Activated naive CD4-positive, alpha-beta T cell treated with anti-CD3 and anti-CD28 coated beads, Interleukin-2, amount 10 ng/mL, durations not matched to agents 7 days and 5 days (primary cell): ENCODE measurements around the gene IPO11.
A peak's percentile ranks its signal among the peaks of the same experiment; 100 is the strongest.

Experiments used
- CTCF ChIA-PET: fragments of 350-600 bp; sonication (Branson Sonifier 250); formaldehyde crosslinking; loops from one replicate; lab custom pipeline; 2021; ENCODE audit warnings: antibody characterized with exemption; lab: Charles Lee
- DNase-seq: peaks from one replicate; pipeline ENCODE4 v3.0.0-alpha.2; 2020
- H3K27ac Mint-ChIP-seq: one replicate; pipeline ENCODE4 v1.8.0; 2021; ENCODE audit warnings: mild to moderate bottlenecking, moderate library complexity, mixed read lengths
- H3K27me3 Mint-ChIP-seq: one replicate; pipeline ENCODE4 v1.8.0; 2021; ENCODE audit warnings: mild to moderate bottlenecking, mixed read lengths
- H3K36me3 Mint-ChIP-seq: one replicate; pipeline ENCODE4 v1.8.0; 2021; ENCODE audit warnings: mixed read lengths
- H3K4me1 Mint-ChIP-seq: one replicate; pipeline ENCODE4 v1.8.0; 2021; ENCODE audit warnings: mixed read lengths
- H3K4me3 Mint-ChIP-seq: one replicate; pipeline ENCODE4 v1.8.0; 2021; ENCODE audit warnings: mild to moderate bottlenecking, moderate library complexity, mixed read lengths
- H3K9me3 Mint-ChIP-seq: one replicate; pipeline ENCODE4 v1.8.0; 2021; ENCODE audit warnings: mixed read lengths

Gene IPO11

GRCh38 chr5:62577488-62577887 lies 164.9 kb downstream of the IPO11 start:
- H3K9me3 Mint-ChIP-seq: no peaks in the 10 kb centered on the region
- DNase-seq: no peak
- H3K27me3 Mint-ChIP-seq: no peaks in the 10 kb centered on the region
- CTCF ChIA-PET: no interaction called here
- H3K36me3 Mint-ChIP-seq: peaks cover 12% of the 10 kb centered on the region
- H3K4me3 Mint-ChIP-seq: no peak overlapping the region
- peaks cover 28% of the 10 kb centered on the region for H3K4me1 Mint-ChIP-seq
- no peak overlapping the region for H3K27ac Mint-ChIP-seq

GRCh38 chr5:62578540-62578939 lies 166.0 kb downstream of the IPO11 start, which contains the start of gene LRRC70:
TSS of gene LRRC70 (plus strand) at chr5:62578819. CDS start at chr5:62579439, 620 bp downstream.
- peaks cover 28% of the 10 kb centered on the region for H3K4me1 Mint-ChIP-seq
- CTCF ChIA-PET: no interaction called here
- peak within 1 kb of the TSS; percentile 53 for H3K4me3 Mint-ChIP-seq
- DNase-seq: no peak
- H3K9me3 Mint-ChIP-seq: no peaks in the 10 kb centered on the region
- no peaks in the 10 kb centered on the region for H3K27me3 Mint-ChIP-seq
- H3K27ac Mint-ChIP-seq: peak within 1 kb of the TSS; percentile 33
- peaks cover 12% of the 10 kb centered on the region for H3K36me3 Mint-ChIP-seq

- H3K27ac Mint-ChIP-seq: no peak overlapping the region
- peaks cover 13% of the 10 kb centered on the region for H3K36me3 Mint-ChIP-seq
- H3K4me3 Mint-ChIP-seq: no peak overlapping the region
Measured at GRCh38 chr5:62579761-62580160, 167.2 kb downstream of the IPO11 start.

GRCh38 chr5:62581836-62582597 lies 169.5 kb downstream of the IPO11 start:
- no peaks in the 10 kb centered on the region for H3K27me3 Mint-ChIP-seq
- DNase-seq: no peak
- peaks cover 10% of the 10 kb centered on the region for H3K36me3 Mint-ChIP-seq
- CTCF ChIA-PET: interaction anchor here (0.9 kb wide), 1 partner anchor 357 kb away, joined by 3 read pairs; no protein-coding TSS in a partner anchor
- H3K27ac Mint-ChIP-seq: no peak overlapping the region
- no peaks in the 10 kb centered on the region for H3K9me3 Mint-ChIP-seq
- no peak overlapping the region for H3K4me3 Mint-ChIP-seq
- peaks cover 36% of the 10 kb centered on the region for H3K4me1 Mint-ChIP-seq

More at GRCh38 chr5:62579761-62580160, 167.2 kb downstream of the IPO11 start:
- DNase-seq: no peak
- no peaks in the 10 kb centered on the region for H3K9me3 Mint-ChIP-seq
- no peaks in the 10 kb centered on the region for H3K27me3 Mint-ChIP-seq
- CTCF ChIA-PET: no interaction called here
- H3K4me1 Mint-ChIP-seq: peaks cover 30% of the 10 kb centered on the region

- peaks cover 25% of the 10 kb centered on the region for H3K4me1 Mint-ChIP-seq
- DNase-seq: no peak
- no peak overlapping the region for H3K4me3 Mint-ChIP-seq
- no peaks in the 10 kb centered on the region for H3K27me3 Mint-ChIP-seq
- CTCF ChIA-PET: no interaction called here
- H3K27ac Mint-ChIP-seq: no peak overlapping the region
- H3K9me3 Mint-ChIP-seq: no peaks in the 10 kb centered on the region
- H3K36me3 Mint-ChIP-seq: peaks cover 14% of the 10 kb centered on the region
Measured at GRCh38 chr5:62584391-62584790, 171.8 kb downstream of the IPO11 start.

GRCh38 chr5:62585306-62585705 lies 172.7 kb downstream of the IPO11 start:
- no peaks in the 10 kb centered on the region for H3K9me3 Mint-ChIP-seq
- H3K27ac Mint-ChIP-seq: no peak overlapping the region
- H3K27me3 Mint-ChIP-seq: no peaks in the 10 kb centered on the region
- no peak for DNase-seq
- H3K4me1 Mint-ChIP-seq: peaks cover 24% of the 10 kb centered on the region
- no peak overlapping the region for H3K4me3 Mint-ChIP-seq
- H3K36me3 Mint-ChIP-seq: peaks cover 14% of the 10 kb centered on the region
- CTCF ChIA-PET: no interaction called here

GRCh38 chr5:62585751-62586150 lies 173.2 kb downstream of the IPO11 start:
- no peaks in the 10 kb centered on the region for H3K9me3 Mint-ChIP-seq
- H3K27me3 Mint-ChIP-seq: no peaks in the 10 kb centered on the region
- H3K4me3 Mint-ChIP-seq: no peak overlapping the region
- peaks cover 20% of the 10 kb centered on the region for H3K4me1 Mint-ChIP-seq
- CTCF ChIA-PET: no interaction called here
- H3K27ac Mint-ChIP-seq: peak overlapping the region; percentile 26
- H3K36me3 Mint-ChIP-seq: peaks cover 9% of the 10 kb centered on the region
- no peak for DNase-seq

GRCh38 chr5:62587737-62588136 lies 175.2 kb downstream of the IPO11 start:
- CTCF ChIA-PET: no interaction called here

GRCh38 chr5:62588668-62589067 lies 176.1 kb downstream of the IPO11 start:
- Mint-ChIP-seq H3K27me3 (no peaks in the 10 kb centered on the region), H3K4me1 (peaks cover 14% of the 10 kb centered on the region), H3K27ac (no peak overlapping the region), H3K9me3 (no peaks in the 10 kb centered on the region), H3K36me3 (peaks cover 24% of the 10 kb centered on the region), H3K4me3 (no peak overlapping the region)
- DNase-seq: no peak
- CTCF ChIA-PET: no interaction called here

More at GRCh38 chr5:62587737-62588136, 175.2 kb downstream of the IPO11 start:
- DNase-seq: no peak
- no peaks in the 10 kb centered on the region for H3K9me3 Mint-ChIP-seq
- no peak overlapping the region for H3K4me3 Mint-ChIP-seq
- H3K36me3 Mint-ChIP-seq: peaks cover 18% of the 10 kb centered on the region
- H3K4me1 Mint-ChIP-seq: peaks cover 14% of the 10 kb centered on the region
- H3K27ac Mint-ChIP-seq: no peak overlapping the region
- H3K27me3 Mint-ChIP-seq: no peaks in the 10 kb centered on the region

GRCh38 chr5:62589504-62589903 lies 176.9 kb downstream of the IPO11 start:
- Mint-ChIP-seq H3K27me3 (no peaks in the 10 kb centered on the region), H3K27ac (no peak overlapping the region), H3K36me3 (peaks cover 23% of the 10 kb centered on the region), H3K9me3 (no peaks in the 10 kb centered on the region), H3K4me3 (no peak overlapping the region), H3K4me1 (peaks cover 12% of the 10 kb centered on the region)
- no peak for DNase-seq
- CTCF ChIA-PET: no interaction called here

- H3K36me3 Mint-ChIP-seq: peaks cover 21% of the 10 kb centered on the region
- no peak for DNase-seq
- H3K9me3 Mint-ChIP-seq: no peaks in the 10 kb centered on the region
- H3K4me3 Mint-ChIP-seq: no peak overlapping the region
- CTCF ChIA-PET: no interaction called here
- peaks cover 6% of the 10 kb centered on the region for H3K4me1 Mint-ChIP-seq
- no peak overlapping the region for H3K27ac Mint-ChIP-seq
- H3K27me3 Mint-ChIP-seq: no peaks in the 10 kb centered on the region
Measured at GRCh38 chr5:62590387-62590786, 177.8 kb downstream of the IPO11 start.

- no peak for DNase-seq
- H3K9me3 Mint-ChIP-seq: no peaks in the 10 kb centered on the region
- no peaks in the 10 kb centered on the region for H3K27me3 Mint-ChIP-seq
- CTCF ChIA-PET: no interaction called here
- no peak overlapping the region for H3K4me3 Mint-ChIP-seq
- H3K4me1 Mint-ChIP-seq: no peaks in the 10 kb centered on the region
- H3K36me3 Mint-ChIP-seq: peaks cover 22% of the 10 kb centered on the region
- H3K27ac Mint-ChIP-seq: no peak overlapping the region
Measured at GRCh38 chr5:62592558-62592957, 180.0 kb downstream of the IPO11 start.

GRCh38 chr5:62593331-62593730 lies 180.8 kb downstream of the IPO11 start:
- Mint-ChIP-seq H3K27ac (no peak overlapping the region), H3K9me3 (no peaks in the 10 kb centered on the region), H3K36me3 (peaks cover 22% of the 10 kb centered on the region), H3K4me3 (no peak overlapping the region), H3K4me1 (no peaks in the 10 kb centered on the region), H3K27me3 (no peaks in the 10 kb centered on the region)
- CTCF ChIA-PET: no interaction called here
- DNase-seq: no peak

GRCh38 chr5:62594364-62594984 lies 181.9 kb downstream of the IPO11 start:
- Mint-ChIP-seq H3K4me3 (no peak overlapping the region), H3K9me3 (no peaks in the 10 kb centered on the region), H3K4me1 (no peaks in the 10 kb centered on the region), H3K36me3 (peaks cover 18% of the 10 kb centered on the region), H3K27ac (no peak overlapping the region), H3K27me3 (no peaks in the 10 kb centered on the region)
- CTCF ChIA-PET: no interaction called here
- no peak for DNase-seq

GRCh38 chr5:62596096-62596495 lies 183.5 kb downstream of the IPO11 start:
- H3K36me3 Mint-ChIP-seq: peaks cover 18% of the 10 kb centered on the region
- CTCF ChIA-PET: interaction anchor here (0.6 kb wide), 1 partner anchor 9 kb away, joined by 4 read pairs; no protein-coding TSS in a partner anchor
- H3K4me1 Mint-ChIP-seq: no peaks in the 10 kb centered on the region
- H3K9me3 Mint-ChIP-seq: no peaks in the 10 kb centered on the region
- no peak for DNase-seq
- H3K27ac Mint-ChIP-seq: no peak overlapping the region
- H3K4me3 Mint-ChIP-seq: no peak overlapping the region
- no peaks in the 10 kb centered on the region for H3K27me3 Mint-ChIP-seq
